UCSD-AML1 (cell line): Measurements from ENCODE around the gene DENND1A.
A peak's percentile ranks its signal among the peaks of the same experiment; 100 is the strongest.
"Not testable (repeated sequence)": the region's sequence is repeated elsewhere in the genome, so short reads cannot be mapped to it uniquely, and the experiment has no call there.

ENCODE experiments used
- DNase-seq: peaks from one replicate; lab custom pipeline; 2025; ENCODE audit not compliant: unreplicated experiment; lab: John Stamatoyannopoulos, UW

The DENND1A gene

GRCh38 chr9:123823194-123823947, 106.6 kb downstream of the DENND1A start:
- DNase-seq, result no peak

- DNase-seq, result no peak
These were observed 108.3 kb downstream of the DENND1A start for GRCh38 chr9:123821619-123822018.

- DNase-seq, result peak; percentile 21
These were observed 109.8 kb downstream of the DENND1A start for GRCh38 chr9:123820139-123820538.

- no peak for DNase-seq
These were observed 113.0 kb downstream of the DENND1A start for GRCh38 chr9:123816817-123817472.

GRCh38 chr9:123815856-123816255, 114.1 kb downstream of the DENND1A start:
- DNase-seq, result not testable (repeated sequence)

- no peak for DNase-seq
These were observed 115.4 kb downstream of the DENND1A start for GRCh38 chr9:123814496-123814895.

GRCh38 chr9:123812984-123813383, 116.9 kb downstream of the DENND1A start:
- DNase-seq, result no peak

GRCh38 chr9:123807251-123807650, 122.7 kb downstream of the DENND1A start:
- DNase-seq, result no peak

GRCh38 chr9:123806829-123807228, 123.1 kb downstream of the DENND1A start:
- DNase-seq, result no peak

- no peak for DNase-seq
These were observed 131.7 kb downstream of the DENND1A start for GRCh38 chr9:123798195-123798594.

GRCh38 chr9:123796618-123797484, 133.1 kb downstream of the DENND1A start:
- no peak for DNase-seq

GRCh38 chr9:123796094-123796493, 133.8 kb downstream of the DENND1A start:
- DNase-seq, result no peak

- no peak for DNase-seq
These were observed 134.6 kb downstream of the DENND1A start for GRCh38 chr9:123795336-123795735.

- DNase-seq, result no peak
These were observed 137.4 kb downstream of the DENND1A start for GRCh38 chr9:123792501-123792900.

GRCh38 chr9:123789554-123790292, 140.2 kb downstream of the DENND1A start:
- DNase-seq, result no peak

- no peak for DNase-seq
These were observed 142.5 kb downstream of the DENND1A start for GRCh38 chr9:123787416-123787815.

GRCh38 chr9:123784518-123784917, 145.4 kb downstream of the DENND1A start:
- DNase-seq, result no peak

GRCh38 chr9:123778232-123778902, 151.6 kb downstream of the DENND1A start:
- DNase-seq, result no peak

GRCh38 chr9:123776708-123777537, 153.0 kb downstream of the DENND1A start:
- no peak for DNase-seq
